ENCODE results near the gene DEFB126.

- TF ChIP-seq, protein P1, sequence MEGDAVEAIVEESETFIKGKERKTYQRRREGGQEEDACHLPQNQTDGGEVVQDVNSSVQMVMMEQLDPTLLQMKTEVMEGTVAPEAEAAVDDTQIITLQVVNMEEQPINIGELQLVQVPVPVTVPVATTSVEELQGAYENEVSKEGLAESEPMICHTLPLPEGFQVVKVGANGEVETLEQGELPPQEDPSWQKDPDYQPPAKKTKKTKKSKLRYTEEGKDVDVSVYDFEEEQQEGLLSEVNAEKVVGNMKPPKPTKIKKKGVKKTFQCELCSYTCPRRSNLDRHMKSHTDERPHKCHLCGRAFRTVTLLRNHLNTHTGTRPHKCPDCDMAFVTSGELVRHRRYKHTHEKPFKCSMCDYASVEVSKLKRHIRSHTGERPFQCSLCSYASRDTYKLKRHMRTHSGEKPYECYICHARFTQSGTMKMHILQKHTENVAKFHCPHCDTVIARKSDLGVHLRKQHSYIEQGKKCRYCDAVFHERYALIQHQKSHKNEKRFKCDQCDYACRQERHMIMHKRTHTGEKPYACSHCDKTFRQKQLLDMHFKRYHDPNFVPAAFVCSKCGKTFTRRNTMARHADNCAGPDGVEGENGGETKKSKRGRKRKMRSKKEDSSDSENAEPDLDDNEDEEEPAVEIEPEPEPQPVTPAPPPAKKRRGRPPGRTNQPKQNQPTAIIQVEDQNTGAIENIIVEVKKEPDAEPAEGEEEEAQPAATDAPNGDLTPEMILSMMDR (IDR thresholded peaks at IDR 0.05; ENCODE audit: low read depth, low read length, poor library complexity, severe bottlenecking) = no peak
- no peak for TF ChIP-seq EZH2phosphoT487 (IDR thresholded peaks at IDR 0.05; ENCODE audit: borderline replicate concordance, low read length)
These were observed 3.5 kb downstream of the DEFB126 start for GRCh38 chr20:145877-146276.
